GM12878 (cell line): Measurements from ENCODE around the gene HOXD12. TPM values are rescaled to one million over a fixed set of nuclear protein-coding genes. Genes with fewer than 3 reads are reported as not detected.

ENCODE experiments used
- ATAC-seq: fragments of 200-7000 bp; cut with Tn5 transposase; 3 replicates; pipeline ENCODE4 v1.9.1; 2020; ENCODE audit warnings: mild to moderate bottlenecking, moderate library complexity
- BruUV-seq: library from RNA; stranded (reverse); fragments of 400-500 nt; replicated peaks from 2 replicates; lab custom pipeline; 2021; lab: Mats Ljungman, UMichigan
- CTCF ChIA-PET: fragments of 300-600 bp; sonication (Branson Sonifier 250); formaldehyde crosslinking; extraction: SDS; loops from one replicate; lab custom pipeline; 2021; ENCODE audit warnings: inconsistent platforms; lab: Yijun Ruan, JAX
- POLR2A ChIA-PET: fragments of 350-600 bp; formaldehyde crosslinking; extraction: SDS; loops from one replicate; lab custom pipeline; 2021; ENCODE audit warnings: inconsistent platforms; lab: Charles Lee
- RAD21 ChIA-PET: fragments of 300-600 bp; sonication (Branson Sonifier 250); formaldehyde crosslinking; loops from one replicate; lab custom pipeline; 2023; ENCODE audit warnings: antibody characterized with exemption; ENCODE audit not compliant: unreplicated experiment; lab: Charles Lee
- SMC1A ChIA-PET: fragments of 300-600 bp; sonication (Branson Sonifier 250); formaldehyde crosslinking; loops from one replicate; lab custom pipeline; 2023; ENCODE audit not compliant: unreplicated experiment, uncharacterized antibody; lab: Charles Lee
- DNase-seq: peaks from one replicate; pipeline ENCODE4 v3.0.0-alpha.2; 2011; ENCODE audit warnings: low read depth, low spot score
- FAIRE-seq: peaks from 3 replicates; lab custom pipeline; 2011; peaks lifted over from hg19 to GRCh38; lab: Jason Lieb, UNC
- H2AFZ ChIP-seq: 2 replicates; pipeline ENCODE4 v1.6.0; 2011; ENCODE audit warnings: low read depth, low read length, control low read depth; ENCODE audit not compliant: control insufficient read depth
- H3K27ac ChIP-seq: 2 replicates; pipeline ENCODE4 v1.5.1; 2011; ENCODE audit warnings: control low read depth; ENCODE audit not compliant: control insufficient read depth, insufficient read depth
- H3K27me3 ChIP-seq, 2 experiments: replicated peaks in 1 of 2; 2 replicates each; pipeline versions ENCODE4 v1.6.0 to v1.6.1; 2011; ENCODE audit warnings: low read length in 1 of 2; ENCODE audit not compliant: control insufficient read depth in 2 of 2, insufficient read depth in 2 of 2
- H3K36me3 ChIP-seq, 2 experiments: 2 replicates each; pipeline ENCODE4 v1.5.1; 2011; ENCODE audit warnings: low read length in 1 of 2; ENCODE audit not compliant: control insufficient read depth in 2 of 2, insufficient read depth in 2 of 2
- H3K4me1 ChIP-seq: 2 replicates; pipeline ENCODE4 v1.6.1; 2011; ENCODE audit warnings: mild to moderate bottlenecking, low read length, moderate library complexity, mixed read lengths; ENCODE audit not compliant: control insufficient read depth, insufficient read depth
- H3K4me2 ChIP-seq: 2 replicates; pipeline ENCODE4 v1.6.0; 2011; ENCODE audit warnings: control low read depth; ENCODE audit not compliant: control insufficient read depth, insufficient read depth
- H3K4me3 ChIP-seq: fragments of 200-600 bp; sonication (generic); 2 replicates; pipeline ENCODE4 v1.5.1; 2016
- H3K79me2 ChIP-seq: 2 replicates; pipeline ENCODE4 v1.6.0; 2011; ENCODE audit warnings: low read length; ENCODE audit not compliant: control insufficient read depth, insufficient read depth
- H3K9ac ChIP-seq: 2 replicates; pipeline ENCODE4 v1.8.0; 2011; ENCODE audit warnings: low read length, control low read depth, mixed read lengths; ENCODE audit not compliant: control insufficient read depth, insufficient read depth
- H3K9me3 ChIP-seq: replicated peaks from 3 replicates; pipeline ENCODE4 v1.5.1; 2011; ENCODE audit warnings: mild to moderate bottlenecking, low read length; ENCODE audit not compliant: control insufficient read depth, insufficient read depth
- H4K20me1 ChIP-seq: 2 replicates; pipeline ENCODE4 v1.6.0; 2011; ENCODE audit not compliant: control insufficient read depth, insufficient read depth
- CBX3 ChIP-seq: fragments of 200-600 bp; sonication (generic); IDR thresholded peaks from 2 replicates; pipeline ENCODE4 v1.6.1; 2016; ENCODE audit warnings: low read depth, borderline replicate concordance
- GATAD2B ChIP-seq: fragments of 450-650 bp; conservative IDR thresholded peaks from 2 replicates; pipeline ENCODE4 v1.6.1; 2017; ENCODE audit warnings: low read depth, mild to moderate bottlenecking, moderate library complexity
- IKZF2 ChIP-seq, 2 experiments: fragments of 450-650 bp; IDR thresholded peaks; 2 replicates each; pipeline ENCODE4 v1.6.1; 2017; ENCODE audit warnings: mild to moderate bottlenecking in 2 of 2, moderate library complexity in 2 of 2
- KAT2A ChIP-seq: conservative IDR thresholded peaks from 2 replicates; pipeline ENCODE4 v1.6.1; 2011; ENCODE audit warnings: low read depth, low read length; ENCODE audit not compliant: control insufficient read depth
- NR2C1 ChIP-seq: fragments of 450-650 bp; IDR thresholded peaks from 2 replicates; pipeline ENCODE4 v1.6.1; 2017; ENCODE audit warnings: antibody characterized with exemption, mild to moderate bottlenecking, moderate library complexity
- PML ChIP-seq: IDR thresholded peaks from 2 replicates; pipeline ENCODE4 v1.6.1; 2012; ENCODE audit warnings: low read length, inconsistent platforms
- RCOR1 ChIP-seq: conservative IDR thresholded peaks from 2 replicates; pipeline ENCODE4 v1.6.1; 2012; ENCODE audit warnings: low read depth, low read length, improper control_type of control experiment
- SMAD1 ChIP-seq: fragments of 450-650 bp; IDR thresholded peaks from 2 replicates; pipeline ENCODE4 v1.6.1; 2018; ENCODE audit warnings: mild to moderate bottlenecking, low read depth; ENCODE audit not compliant: partially characterized antibody
- SMAD5 ChIP-seq: IDR thresholded peaks from 2 replicates; pipeline ENCODE4 v1.6.1; 2016; ENCODE audit warnings: antibody characterized with exemption, low read depth
- ZNF217 ChIP-seq: fragments of 450-650 bp; IDR thresholded peaks from 2 replicates; pipeline ENCODE4 v1.6.1; 2017; ENCODE audit warnings: antibody characterized with exemption, mild to moderate bottlenecking
- ZNF24 ChIP-seq: fragments of 450-650 bp; IDR thresholded peaks from 2 replicates; pipeline ENCODE4 v1.6.1; 2017; ENCODE audit warnings: antibody characterized with exemption, mild to moderate bottlenecking
- ZSCAN29 ChIP-seq: fragments of 450-650 bp; IDR thresholded peaks from 2 replicates; pipeline ENCODE4 v1.6.1; 2017; ENCODE audit warnings: mild to moderate bottlenecking, moderate library complexity
- WGBS: methylation state at CpG from one replicate; pipeline ENCODE4 v1.1.6; 2016; ENCODE audit warnings: low lambda C conversion rate; ENCODE audit not compliant: insufficient replicate concordance, insufficient coverage; ENCODE audit errors: missing lambda C conversion rate; 5-methylcytosine and 5-hydroxymethylcytosine counted together
- in situ Hi-C: fragments of 300-500 bp; cut with MboI; formaldehyde crosslinking; loops from 9 replicates; pipeline ENCODE4 v1.14.3; 2018; ENCODE audit warnings: mixed read lengths
- intact Hi-C: fragments of 100-400 bp; cut with micrococcal nuclease; formaldehyde crosslinking; loops from one replicate; pipeline ENCODE4 v1.14.2; 2022; ENCODE audit not compliant: unreplicated experiment
- polyA plus RNA-seq, 11 experiments: library from polyadenylated mRNA; depleted of rRNA in 4 of 11; unstranded in 6 of 11; stranded (reverse) in 5 of 11; fragments of >200 nt; fragmentation: Nextera tagmentation in 4 of 11; fragmentation: Illumina TruSeq in 1 of 11; extraction: Ambion mirVana in 4 of 11; extraction: Trizol in 1 of 11; gene quantifications; 1 replicate in 1 of 11; 2 replicates in 10 of 11; pipeline versions ENCODE4 v1.2.1 to v1.2.3, GENCODE V29; 2011 to 2016; ENCODE audit warnings: inconsistent platforms in 2 of 11, missing spikeins in 2 of 11, low read depth in 1 of 11
- total RNA-seq, 4 experiments: library from RNA; depleted of rRNA in 3 of 4; stranded (reverse); fragments of >200 nt in 3 of 4; fragmentation: Illumina TruSeq in 1 of 4; extraction: Trizol in 1 of 4; gene quantifications; 2 replicates each; pipeline versions ENCODE4 v1.2.1 to v1.2.3, GENCODE V29; 2013 to 2021

Gene HOXD12
- total and polyA plus RNA-seq, 10 of the 15 experiments (the other 5 are each of a cell fraction or from before 2014, with no cell fraction given), result not detected

DNA sequence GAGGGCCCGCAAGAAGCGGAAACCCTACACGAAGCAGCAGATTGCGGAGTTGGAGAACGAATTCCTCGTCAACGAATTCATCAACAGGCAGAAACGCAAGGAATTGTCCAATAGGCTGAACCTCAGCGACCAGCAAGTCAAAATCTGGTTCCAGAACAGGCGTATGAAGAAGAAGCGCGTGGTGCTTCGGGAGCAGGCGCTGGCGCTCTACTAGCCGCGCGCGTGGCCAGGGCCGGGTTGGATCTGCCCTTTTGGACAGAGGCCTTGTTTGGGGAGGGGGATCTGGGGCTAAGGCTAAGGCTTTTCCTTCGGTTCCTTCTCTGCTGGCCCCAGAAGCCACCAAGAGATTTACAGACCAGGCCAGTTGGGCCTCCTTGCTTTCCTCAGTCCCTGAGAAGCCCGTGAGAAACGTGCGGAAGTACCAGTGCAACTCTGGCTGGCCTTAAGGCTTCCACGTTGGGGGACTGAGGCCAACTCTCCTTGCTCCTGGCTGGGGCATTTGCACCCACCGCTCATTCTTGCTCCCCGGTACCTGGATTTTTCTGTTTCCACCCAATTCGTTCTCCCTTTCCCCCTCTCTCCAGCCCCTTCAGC, 1.0 kb downstream of the HOXD12 start:
- TF ChIP-seq GATAD2B (no peak), SMAD1 (no peak), SMAD5 (no peak), CBX3 (no peak), NR2C1 (no peak), KAT2A (no peak), IKZF2 (IDR thresholded peaks at IDR 0.05) (no peak), RCOR1 (no peak), ZSCAN29 (no peak), PML (no peak), ZNF24 (no peak), ZNF217 (no peak)
- WGBS, result 47% methylated on average over 28 of the region's 28 CpGs
- peaks cover 17 to 45% of the 10 kb centered on the region in 2 experiments for H3K27me3 ChIP-seq
- ChIA-PET SMC1A (no interaction called here), RAD21 (no interaction called here), POLR2A (no interaction called here), CTCF (interaction anchor here (0.9 kb wide), 1 partner anchor 849 kb away, joined by 3 read pairs; no protein-coding TSS in a partner anchor)
- peaks cover 3% of the 10 kb centered on the region; the same call in 1 of the 2 replicates for H3K4me1 ChIP-seq
- BruUV-seq, result no TSS peak
- DNase-seq, result no peak
- H3K36me3 ChIP-seq, result no peaks in the 10 kb centered on the region
- no peaks in the 10 kb centered on the region for H3K79me2 ChIP-seq
- H3K9ac ChIP-seq, result no peak overlapping the region
- FAIRE-seq, result no peak
- no peaks in the 10 kb centered on the region for H4K20me1 ChIP-seq
- intact Hi-C loops (no loop called here), in situ Hi-C loops (no loop called here)
- no peaks in the 10 kb centered on the region; the same call in 2 of the 3 replicates for H3K9me3 ChIP-seq
- no peak overlapping the region for H3K27ac ChIP-seq
- H3K4me2 ChIP-seq, result no peak overlapping the region
- no peak overlapping the region for H2AFZ ChIP-seq
- no peak for ATAC-seq
- H3K4me3 ChIP-seq, result no peak overlapping the region
